ENCODE data around the gene SLC35F4.

GRCh38 chr14:57869617-57870016, 3.7 kb upstream of the SLC35F4 start:
- TF ChIP-seq POLR2A (IDR thresholded peaks at IDR 0.05) (no peak), CTCF (IDR thresholded peaks at IDR 0.05) (no peak), POLR2AphosphoS5 (IDR thresholded peaks at IDR 0.05) (no peak), EP300 (IDR thresholded peaks at IDR 0.05) (no peak)

All from suprapubic skin (tissue), 4 donors.